HG03469 (cell line): ENCODE results near the gene SSX5.
"Not testable (repeated sequence)": the region's sequence is repeated elsewhere in the genome, so short reads cannot be mapped to it uniquely, and the experiment has no call there.

Experiments used
- ATAC-seq: cut with Tn5 transposase; IDR thresholded peaks from one replicate; pipeline ENCODE4 v1.9.1; 2021; ENCODE audit warnings: mild to moderate bottlenecking, moderate library complexity, moderate number of reproducible peaks; ENCODE audit not compliant: unreplicated experiment

Gene SSX5, protein sequence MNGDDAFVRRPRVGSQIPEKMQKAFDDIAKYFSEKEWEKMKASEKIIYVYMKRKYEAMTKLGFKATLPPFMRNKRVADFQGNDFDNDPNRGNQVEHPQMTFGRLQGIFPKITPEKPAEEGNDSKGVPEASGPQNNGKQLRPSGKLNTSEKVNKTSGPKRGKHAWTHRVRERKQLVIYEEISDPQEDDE

GRCh38 chrX:48196745-48197201 is at the start of gene SSX5:
TSS of gene SSX5 (minus strand) at chrX:48196795. CDS start at chrX:48195358, 1,437 bp downstream.
- no peak for ATAC-seq

DNA sequence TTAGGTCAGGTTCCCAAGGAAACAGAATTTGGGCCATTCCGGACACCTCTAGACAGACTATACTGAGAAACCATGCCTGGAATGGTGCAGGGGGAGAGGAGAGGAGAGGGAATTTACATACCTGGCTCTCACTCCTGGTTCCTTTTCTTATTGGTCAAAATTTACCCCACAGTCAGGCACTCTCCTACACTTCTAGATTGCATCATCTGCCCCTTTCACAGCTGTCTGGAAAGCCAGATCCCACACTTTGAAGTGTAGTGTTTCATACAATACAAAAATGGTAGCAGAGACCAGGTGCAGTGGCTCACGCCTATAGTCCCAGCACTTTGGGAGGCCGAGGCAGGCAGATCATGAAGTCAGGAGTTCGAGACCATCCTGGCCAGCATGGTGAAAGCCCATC is 27.6 kb upstream of the SSX5 start:
- ATAC-seq, result not testable (repeated sequence)

- not testable (repeated sequence) for ATAC-seq
These were observed 17.7 kb upstream of the SSX5 start for GRCh38 chrX:48214341-48214740.

DNA sequence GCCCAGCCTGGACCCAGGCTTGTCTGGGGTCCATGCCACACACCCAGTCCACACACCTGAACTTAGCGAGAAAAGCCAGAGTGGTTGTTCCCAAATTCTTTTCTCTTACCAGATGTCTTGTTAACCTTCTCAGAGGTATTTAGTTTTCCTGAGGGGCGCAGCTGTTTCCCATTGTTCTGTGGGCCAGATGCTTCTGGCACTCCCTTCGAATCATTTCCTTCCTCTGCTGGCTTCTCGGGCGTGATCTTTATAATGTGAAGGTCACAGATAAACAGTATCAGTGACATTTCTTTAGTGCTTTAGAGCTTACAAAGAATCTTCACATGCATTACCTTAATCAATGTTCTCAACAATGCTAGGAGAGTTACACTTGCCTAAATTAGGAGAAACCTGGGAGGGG is 6.6 kb downstream of the SSX5 start:
- not testable (repeated sequence) for ATAC-seq

GRCh38 chrX:48181882-48182281 is 14.7 kb downstream of the SSX5 start:
- ATAC-seq, result not testable (repeated sequence)

GRCh38 chrX:48180811-48181210 is 15.8 kb downstream of the SSX5 start:
- ATAC-seq, result no peak

GRCh38 chrX:48179691-48180090 is 16.9 kb downstream of the SSX5 start:
- ATAC-seq, result no peak

DNA sequence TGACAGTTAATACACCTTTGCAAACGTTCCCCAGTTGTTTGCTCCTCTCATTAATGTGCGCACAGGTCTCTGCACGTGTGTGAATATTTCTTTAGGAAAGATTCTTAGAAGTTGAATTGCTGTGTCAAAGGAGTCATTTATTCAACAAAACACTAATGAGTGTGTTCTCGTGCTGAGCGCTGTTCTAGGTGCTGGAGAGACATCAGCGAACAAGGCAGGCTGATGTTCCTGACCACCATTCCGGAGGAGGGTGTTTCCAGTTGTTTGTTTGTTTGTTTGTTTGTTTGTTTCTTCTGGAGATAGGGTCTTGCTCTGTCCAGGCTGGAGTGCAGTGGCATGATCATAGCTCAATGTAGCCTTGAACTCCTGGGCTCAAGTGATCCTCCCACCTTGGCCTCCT is 30.3 kb downstream of the SSX5 start:
- ATAC-seq, result not testable (repeated sequence)

DNA sequence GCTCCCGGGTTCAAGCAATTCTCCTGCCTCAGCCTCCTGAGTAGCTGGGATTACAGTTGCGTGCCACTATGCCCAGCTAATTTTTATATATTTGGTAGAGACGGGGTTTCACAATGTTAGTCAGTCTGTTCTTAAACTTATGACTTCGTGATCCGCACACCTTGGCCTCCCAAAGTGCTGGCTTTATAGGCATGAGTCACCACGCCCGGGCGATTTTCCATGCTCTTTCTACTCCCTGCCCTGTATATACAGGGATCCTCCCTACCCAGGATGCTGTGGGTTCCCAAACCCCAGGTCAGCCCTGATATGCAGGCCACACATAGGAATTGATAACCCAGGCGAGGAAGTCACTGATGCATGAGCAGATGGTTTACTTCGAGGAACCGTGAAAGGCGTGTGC is 31.4 kb downstream of the SSX5 start:
- no peak for ATAC-seq

DNA sequence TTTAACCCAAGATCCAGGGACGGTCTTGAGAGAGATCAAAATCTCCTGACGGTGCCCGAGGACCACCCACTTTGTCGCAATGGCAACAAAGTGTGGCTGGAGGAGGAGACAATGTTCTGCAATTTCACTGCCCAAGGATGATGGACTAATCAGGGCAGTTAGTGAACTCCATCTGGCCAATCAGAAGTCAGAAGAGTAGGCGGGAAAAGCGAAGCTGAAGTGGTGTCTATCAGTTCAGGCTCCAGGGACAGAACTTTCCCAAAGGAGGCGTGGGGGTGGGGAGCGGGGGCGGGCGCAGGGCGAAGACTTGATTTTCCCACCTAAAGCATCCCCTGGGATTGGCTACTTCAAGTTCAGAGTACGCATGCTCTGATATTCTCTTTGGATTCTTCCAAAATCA is 40.6 kb downstream of the SSX5 start:
- ATAC-seq, result no peak

DNA sequence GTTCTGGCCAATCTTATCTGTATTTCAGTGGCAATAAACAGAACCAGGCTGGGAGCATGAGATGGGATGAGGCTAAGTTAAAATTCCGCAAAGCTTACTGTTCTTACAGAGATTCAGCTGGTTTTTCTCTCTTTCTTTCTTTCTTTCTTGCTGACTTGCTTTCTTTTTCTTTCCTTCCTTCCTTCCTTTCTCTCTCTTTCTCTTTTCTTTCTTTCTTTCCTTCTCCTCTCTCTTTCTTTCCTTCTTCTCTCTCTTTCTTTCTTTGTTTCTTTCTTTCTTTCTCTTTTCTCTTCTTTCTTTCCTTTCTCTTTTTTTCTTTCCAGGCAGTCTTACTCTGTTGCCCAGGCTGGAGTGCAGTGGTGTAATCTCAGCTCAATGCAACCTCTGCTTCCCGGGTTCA is 41.8 kb downstream of the SSX5 start:
- no peak for ATAC-seq

DNA sequence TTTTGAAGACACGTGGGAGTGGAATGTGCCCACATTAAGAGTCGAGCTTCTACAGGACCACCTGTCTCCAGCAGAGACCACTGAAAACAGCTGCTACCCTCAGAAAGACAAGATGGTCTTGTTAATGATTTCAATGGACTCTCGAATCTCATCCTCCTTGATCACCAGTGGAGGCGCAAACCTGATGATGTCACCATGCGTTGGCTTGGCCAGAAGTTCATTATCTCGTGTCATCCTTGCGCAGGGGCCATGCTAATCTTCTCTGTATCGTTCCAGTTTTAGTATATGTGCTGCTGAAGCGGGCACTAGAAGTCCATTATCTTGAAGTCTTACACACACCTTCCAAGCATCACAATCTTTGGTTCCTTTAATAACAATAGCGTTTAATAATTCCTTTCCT is 42.8 kb downstream of the SSX5 start:
- no peak for ATAC-seq

- not testable (repeated sequence) for ATAC-seq
These were observed 53.9 kb downstream of the SSX5 start for GRCh38 chrX:48142697-48143096.

- not testable (repeated sequence) for ATAC-seq
These were observed 54.6 kb downstream of the SSX5 start for GRCh38 chrX:48141810-48142508.

GRCh38 chrX:48139076-48139475 is 57.5 kb downstream of the SSX5 start:
- not testable (repeated sequence) for ATAC-seq
